Fibroblast of skin of abdomen (primary cell): ENCODE data around the gene RAD9A.

Experiments
- DNase-seq: peaks from one replicate; pipeline ENCODE4 v3.0.0-alpha.2; 2013

Gene RAD9A

DNA sequence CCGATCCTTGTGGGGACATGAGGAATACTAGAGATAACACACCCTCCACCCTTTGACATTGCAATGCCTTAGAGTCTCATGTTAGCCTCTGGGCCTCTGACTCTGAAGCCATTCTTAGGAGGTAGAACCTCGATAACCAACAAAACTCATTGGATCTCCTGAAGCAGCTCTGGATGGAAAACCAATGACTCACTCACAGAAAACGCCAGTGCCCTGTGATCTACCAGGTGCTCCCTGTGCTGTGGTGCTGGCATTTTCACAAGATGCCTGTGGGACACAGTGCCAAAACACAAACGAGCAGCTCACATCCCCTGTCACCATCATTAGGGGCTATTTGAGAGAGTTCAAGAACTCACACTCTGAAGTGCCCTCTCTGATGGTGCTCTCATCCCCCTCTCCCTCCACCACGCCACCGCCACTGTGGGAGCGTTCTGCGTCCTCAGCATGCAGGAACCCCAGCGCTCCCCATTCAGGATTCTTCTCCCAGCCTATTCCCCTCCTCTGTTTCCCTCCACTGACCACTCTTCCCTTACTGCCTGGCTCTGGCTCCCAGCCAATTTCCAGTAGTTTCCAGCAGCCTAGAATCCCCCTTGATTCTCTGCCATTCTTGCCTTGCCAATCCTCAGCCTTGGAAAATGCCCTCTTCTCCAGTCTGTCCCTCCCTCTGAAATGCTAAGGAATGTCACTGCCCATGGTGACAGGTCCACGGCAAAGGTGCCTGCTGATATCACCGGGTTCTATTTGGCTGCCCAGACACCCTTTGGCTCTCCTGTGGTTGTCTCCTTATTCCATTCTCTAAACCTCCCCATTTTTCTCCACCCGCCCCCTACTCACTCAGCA lies 33.7 kb upstream of the RAD9A start:
- DNase-seq, result peak; percentile 44

DNA sequence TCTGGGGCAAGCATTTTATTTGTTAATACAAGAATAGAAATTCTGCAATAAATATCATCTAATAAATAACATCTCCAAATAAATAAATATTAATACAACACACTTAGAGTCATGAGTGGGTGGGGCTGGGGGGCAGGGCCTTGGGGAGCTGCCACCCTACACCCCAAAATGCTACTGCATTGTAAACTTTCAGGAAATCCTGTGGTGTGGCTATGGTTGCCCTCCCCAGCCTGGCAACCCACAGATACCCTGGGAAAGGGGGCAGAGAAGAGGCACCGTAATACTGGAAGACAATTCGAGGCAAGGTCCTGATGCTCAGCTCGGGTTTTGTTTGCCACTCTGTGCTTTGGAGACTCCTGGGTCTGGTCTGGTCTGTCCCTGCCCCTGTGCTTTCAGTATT lies 27.6 kb upstream of the RAD9A start:
- no peak for DNase-seq

DNA sequence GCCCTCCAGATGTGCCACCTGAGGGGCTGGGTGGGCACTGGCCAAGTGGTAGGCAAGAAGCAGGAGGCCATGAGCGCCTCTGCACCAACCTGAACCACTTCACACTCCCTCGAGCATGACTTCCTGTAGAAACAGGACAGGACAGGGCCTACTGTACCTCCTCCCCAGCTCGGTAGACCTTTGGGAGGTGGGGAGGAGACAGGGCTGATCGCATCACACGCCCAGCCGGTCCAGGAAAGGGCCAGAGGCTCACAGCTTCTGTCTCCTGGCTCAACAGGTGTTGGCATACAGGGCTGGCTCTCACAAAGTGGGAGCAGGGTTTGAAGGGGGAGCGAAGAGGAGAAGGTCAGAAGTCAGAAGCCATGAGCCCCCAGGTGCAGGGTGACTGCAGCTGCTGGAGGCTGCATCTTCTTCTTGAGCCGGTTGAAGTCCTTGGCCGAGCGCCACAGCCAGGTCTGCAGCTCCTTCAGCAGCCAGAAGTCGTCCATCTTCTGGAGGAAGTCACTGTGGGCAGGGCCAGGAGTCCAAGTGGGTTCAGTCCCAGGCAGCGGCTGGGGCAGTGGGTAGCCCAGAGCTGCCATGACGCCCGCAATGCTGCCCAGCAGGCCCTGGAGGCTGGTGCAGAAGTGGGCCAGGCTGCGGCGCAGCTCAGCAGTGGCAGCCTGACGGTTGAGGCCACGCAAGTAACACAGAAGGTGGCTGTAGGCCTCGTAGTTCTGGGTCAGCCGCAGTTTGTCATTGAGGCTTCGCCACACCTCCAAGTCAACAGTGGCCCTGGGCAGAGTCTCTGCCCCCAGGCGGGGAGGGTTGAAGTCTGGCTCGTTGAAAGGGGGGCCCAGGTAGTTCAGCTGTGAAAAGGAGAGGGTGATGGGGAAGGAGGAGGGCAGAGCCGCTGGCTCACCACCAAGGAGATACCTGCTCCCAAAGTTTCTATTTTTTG lies 26.7 kb upstream of the RAD9A start:
- DNase-seq, result no peak

DNA sequence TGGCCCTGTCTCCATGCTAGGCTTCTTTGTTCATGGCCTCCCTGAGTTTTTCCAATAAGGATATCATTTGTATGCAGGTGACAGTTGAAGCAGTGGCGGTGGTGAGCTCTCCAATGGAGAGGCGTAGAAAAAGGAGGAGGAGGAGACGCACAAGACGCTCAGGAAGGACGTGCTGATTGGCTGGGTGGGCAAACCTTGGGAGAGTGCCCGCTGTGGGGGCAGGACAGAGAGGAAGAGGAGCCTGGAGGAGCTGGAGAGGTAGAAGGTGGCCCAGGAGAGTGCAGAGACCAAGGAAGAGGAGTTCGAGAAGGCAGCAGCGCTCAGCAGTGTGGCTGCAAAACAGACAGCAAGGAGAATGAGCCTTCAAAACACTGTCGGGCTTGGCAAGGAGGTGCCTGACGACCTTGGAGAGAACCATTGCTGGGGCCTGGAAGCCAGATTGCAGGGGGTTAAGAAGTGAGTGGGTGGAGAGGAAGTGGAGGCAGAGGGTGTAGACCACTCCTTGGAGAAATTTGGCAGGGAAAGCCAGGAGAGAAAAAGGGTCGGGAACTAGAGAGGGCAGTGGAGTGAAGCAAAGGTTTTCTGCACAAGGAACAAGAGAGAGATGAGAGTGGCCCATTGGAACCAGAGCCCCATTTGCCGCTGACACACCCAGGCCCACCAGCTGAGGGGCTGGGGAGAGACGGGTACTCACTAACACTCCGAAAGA lies 25.9 kb upstream of the RAD9A start:
- no peak for DNase-seq

DNA sequence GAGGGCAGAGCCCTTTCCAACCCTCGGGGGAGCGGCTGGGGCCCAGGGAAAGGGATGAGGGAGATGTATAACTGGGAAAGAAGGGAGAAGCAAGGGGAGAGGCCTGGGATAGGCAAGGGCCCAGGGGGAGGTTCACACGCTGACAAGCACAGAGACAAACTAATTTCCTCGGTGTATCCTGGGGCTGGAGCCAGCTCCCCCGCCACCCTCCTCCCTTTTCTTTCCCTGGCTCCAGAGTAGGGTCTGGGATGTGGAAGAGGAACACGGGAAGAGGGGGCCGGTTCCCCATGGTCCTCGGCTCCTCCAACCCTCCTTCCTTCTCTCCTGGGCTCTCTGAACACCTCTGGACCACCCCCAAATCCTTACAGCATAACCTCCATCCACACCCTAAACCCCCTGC lies 25.2 kb upstream of the RAD9A start:
- DNase-seq, result no peak

DNA sequence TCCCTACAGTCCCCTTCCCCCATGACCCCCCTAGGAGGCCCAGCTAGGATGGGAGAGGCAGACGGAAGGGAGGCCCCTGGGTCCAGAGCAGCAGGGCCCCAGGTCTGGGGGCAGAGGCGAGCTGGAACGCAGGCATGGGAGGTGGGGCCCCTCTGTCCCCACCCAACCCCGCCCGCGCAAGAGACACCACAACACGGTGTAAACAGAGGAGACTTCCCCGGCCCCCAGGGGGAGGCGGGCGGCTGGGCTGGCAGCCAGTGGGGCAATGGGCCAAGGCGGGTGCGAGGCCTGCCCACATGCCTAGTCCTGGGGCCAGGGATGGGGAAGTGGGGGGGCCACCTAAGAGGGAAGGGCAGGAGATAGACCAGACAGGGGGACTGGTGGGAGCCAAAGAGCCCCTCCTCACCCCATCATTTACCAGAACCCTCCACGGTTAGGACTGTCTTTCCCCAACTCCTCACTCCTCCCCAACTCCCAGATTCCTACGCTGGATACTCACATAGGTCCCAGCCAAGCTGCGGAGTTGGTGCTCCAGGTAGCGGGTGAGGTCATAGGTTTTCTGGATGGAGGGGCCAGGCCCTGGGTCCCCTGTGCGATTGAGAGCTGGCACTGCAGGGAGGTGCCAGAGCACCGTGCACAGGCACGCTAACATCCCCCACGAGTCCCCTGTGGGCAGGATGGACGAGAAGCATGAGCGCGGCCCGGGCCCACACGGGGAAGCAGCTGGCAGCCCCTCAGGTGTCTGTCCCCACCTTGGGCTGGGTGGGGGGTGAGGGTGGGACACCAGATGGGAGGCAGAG lies 24.6 kb upstream of the RAD9A start:
- no peak for DNase-seq

DNA sequence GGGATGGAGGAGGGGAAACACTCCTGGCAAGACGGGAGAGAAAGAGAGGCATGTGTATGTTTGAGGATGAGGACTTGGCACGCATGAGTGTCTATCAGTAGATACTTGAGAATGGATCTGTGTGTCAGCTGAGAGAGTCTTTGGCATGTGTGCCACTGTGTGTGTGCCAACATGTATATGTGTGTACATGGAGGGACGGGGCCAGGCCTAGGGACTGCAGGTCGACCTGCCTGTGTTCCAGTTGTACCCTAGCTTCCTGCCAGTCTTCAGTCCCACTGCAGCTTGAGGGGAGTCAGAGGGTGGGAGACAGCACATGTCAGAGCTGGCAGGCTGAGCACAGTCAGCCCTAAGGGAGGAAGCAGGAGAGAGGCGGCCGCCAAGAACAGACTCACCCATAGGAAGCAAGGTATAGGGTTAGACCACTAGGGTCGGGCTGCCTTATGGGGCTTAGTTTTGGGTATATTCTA lies 24.0 kb upstream of the RAD9A start:
- no peak for DNase-seq

DNA sequence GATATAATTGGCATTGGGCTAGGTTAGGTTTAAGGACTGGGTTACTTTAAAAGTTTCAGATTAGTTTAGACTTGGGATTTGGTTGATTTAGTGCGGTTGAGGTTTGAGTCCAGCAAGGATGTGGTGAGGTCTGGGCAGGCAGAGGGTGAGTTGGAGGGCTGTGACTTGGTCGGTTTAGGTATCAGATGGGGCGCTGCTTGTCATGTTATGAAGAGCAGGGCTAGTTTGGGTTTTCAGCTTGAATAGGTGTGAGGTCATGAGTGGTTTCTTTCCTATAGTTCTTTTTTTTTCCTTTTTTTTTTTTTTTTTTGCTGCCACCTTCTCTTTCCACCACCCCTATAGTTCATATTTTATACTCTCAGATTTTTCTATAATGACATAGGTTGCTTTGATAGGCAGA lies 23.2 kb upstream of the RAD9A start:
- no peak for DNase-seq

DNA sequence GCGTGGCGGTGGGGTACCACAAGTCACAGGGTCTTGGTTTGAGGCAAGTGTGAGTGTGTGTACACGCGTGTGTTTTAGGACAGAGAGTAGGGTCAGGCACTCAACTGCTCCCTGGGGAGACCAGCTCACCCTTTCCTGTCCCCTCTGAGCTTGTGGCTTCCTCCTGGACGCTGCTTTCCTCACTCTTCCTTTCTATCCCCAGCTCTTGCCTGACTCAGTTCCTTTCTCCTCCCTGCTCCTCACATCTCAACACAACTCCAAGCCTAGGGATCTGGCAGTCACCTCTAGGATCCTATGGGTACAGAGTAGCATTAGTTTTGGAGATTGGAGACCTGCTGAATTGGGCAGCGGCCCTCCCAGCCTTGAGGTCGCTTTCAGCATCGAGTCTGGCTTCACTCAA lies 22.5 kb upstream of the RAD9A start:
- no peak for DNase-seq

DNA sequence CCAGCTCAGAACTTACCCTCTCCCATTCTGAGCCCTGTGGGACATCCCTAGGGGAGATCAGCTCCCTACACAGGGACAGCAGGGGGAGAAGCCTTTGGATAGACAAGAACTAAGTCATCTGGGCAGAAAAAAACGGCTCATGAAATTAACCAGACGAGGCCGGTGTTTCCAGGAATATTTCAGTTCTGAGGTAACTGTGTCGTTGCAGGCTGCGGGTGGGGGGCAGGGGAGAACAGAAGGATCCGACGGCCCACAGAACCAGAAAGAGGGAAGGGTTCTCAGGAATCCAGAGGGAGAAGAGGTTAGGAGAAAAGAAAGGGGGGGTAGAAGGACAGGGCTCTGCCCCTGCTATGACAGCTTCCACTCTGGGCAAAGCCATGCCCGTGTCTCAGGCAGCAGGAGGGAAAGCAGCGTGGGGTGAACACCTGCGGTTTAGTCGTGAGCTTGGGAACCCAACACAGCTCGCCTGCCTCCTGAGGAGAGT lies 21.9 kb upstream of the RAD9A start:
- DNase-seq, result peak; percentile 68

DNA sequence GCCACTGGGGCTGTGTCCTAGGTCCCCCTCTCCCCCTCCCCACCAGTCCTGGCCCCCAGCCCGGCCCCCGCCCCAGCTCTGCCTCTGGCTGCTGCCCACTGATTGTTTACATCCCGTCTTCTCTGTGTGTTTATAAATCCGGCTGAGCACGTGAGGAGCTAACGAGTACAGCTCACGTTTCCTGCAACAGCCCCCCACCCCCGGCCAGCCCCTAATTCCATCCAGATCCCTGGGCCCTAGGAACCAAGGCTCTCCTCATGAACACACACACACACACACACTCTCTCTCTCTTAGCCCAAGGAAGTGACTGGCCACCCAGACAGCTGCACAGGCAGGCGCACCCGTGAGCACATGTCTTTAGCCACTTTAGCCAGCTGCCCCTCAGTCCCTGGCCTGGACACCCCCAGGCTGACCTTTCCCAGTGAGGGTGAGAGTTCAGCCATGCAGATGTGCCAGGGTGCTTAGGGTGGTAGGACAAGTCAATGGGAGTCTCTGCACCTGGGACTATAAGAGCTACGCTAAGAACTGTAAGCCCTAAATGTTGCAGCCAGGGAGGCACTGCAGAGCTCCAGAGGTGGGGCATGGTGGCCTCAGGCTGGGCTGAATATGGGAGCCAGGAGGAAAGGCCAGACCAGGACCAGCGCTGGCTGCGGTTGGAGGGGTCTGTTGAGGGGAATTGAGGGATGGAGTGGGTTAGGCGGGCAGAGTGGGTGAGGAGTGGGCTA lies 21.3 kb upstream of the RAD9A start:
- peak; percentile 56 for DNase-seq

DNA sequence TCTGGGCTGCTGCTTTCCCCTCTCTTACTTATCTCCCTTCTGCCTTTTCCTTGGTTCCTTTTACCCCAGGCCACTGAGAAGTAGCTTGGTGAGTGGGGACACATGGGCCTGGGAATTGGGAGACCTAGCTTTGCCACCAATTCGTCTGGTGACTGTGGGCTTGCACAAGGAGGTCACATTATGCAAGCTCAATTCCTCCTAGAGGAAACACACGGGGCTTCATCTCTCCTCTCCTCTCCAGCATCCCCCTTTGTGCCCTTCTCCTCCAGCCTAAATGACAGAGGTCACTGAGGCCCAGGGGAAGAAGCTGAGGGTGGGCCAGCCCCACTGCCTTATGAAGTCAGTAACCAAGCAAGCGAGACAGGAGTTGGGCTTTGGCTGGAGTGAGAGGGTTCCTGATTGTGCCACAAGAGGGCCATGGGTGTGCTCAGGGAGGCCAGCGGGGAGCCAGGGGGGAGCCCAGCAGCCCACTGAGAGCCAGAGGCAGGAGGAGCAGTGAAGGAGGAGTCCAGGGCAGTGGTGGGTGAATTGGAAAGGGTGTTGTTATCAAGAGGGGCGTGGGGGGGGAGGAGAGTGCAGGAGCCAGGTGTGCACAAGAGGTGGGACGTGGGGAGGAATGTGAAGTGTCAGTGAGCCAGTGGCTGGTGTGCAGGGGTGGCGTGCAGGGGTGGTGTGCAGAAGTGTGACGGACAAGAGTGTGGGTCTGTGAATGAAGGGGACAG lies 20.4 kb upstream of the RAD9A start:
- DNase-seq, result peak; percentile 56

DNA sequence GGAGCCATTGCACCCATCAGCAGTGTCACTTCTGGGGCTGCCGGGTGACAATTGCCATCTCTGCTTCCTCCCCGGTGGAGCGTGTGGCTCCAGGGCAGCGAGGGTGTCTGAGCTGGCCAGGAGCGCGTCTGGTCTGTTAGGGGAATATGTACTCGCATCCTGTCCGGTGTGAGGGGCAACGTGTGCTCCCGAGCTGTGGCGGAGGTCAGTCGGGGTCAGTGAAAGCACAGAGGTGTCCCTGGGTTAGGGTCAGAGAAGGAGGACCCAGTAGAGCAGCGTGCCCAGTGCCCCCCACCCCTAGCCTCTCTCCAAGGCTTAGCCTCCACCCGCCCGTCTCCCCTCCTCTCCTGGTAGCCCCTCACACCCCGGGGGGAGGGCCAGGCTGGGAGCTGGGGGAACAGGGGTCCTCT lies 19.9 kb upstream of the RAD9A start:
- DNase-seq, result no peak

DNA sequence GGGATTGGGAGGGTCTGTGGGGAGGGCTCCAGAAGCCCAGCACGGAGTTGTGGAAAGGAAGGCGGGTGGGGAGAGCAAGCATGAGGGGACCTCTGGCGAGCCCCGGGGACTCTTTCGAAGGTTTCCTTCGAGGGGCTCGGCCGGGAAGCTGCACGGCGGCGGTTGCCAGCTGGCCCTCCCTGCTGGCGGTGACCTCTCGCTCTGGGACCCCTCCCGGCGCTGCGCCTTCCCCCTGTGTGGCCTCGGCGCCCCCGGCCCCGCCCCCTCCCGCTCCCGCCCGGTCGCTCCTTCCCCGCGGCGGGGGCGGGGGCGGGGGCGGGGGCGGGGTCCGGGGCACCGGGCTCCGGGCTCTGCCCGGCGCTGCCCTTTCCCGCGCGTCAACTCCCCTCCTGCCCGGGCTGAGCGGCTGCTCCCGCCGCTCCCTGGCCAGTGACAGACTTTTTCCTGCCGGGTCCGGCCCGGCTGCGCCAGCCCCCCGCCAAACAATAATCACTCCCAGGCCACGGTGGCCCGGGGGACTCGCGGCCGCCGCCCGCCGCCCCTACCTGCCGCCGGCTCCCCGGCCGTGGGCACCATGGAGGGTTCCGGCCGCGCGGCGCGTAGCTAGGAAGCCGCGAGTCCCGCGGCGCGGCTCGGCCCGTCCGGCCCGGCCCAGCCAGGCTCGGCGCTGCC lies 19.3 kb upstream of the RAD9A start:
- DNase-seq, result no peak

DNA sequence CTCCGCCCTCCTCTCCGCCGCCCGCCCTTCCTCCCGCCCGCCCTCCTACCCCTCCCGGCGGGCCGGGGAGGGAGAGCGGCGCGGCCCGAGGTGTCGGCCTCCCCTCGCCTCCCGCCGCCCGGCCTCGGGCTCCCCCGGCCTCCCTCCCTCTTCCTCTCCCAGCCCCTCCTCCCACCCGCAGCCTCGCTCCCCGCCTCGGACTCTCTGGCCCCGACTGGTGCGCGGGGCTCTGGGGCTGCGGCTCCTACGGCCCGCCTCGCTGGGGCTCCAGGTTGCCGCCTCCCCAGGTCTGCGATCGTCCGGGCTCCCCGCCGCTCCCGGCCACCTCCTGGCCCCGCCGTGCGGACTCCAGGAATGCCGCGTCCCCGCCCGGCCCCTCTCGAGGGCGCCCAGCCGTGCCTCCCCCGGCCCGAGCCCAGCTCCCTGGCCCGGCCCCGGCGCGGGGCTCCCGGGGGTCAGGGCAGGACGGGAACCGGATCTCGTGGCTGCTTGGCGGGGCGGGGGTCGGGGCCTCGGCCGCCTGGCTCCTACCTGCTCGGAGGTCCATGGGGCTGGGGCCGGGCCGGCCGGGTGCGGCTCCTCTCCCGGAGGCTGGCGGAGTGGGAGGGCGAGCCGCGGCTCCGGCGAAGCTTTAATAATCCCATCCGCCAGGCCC lies 18.7 kb upstream of the RAD9A start, which contains the start of gene CLCF1:
CLCF1 (minus strand) TSS at position 606 of the 655 bp plus-strand sequence; CDS start at position 547, 59 bp downstream.
- peak; percentile 77 for DNase-seq

DNA sequence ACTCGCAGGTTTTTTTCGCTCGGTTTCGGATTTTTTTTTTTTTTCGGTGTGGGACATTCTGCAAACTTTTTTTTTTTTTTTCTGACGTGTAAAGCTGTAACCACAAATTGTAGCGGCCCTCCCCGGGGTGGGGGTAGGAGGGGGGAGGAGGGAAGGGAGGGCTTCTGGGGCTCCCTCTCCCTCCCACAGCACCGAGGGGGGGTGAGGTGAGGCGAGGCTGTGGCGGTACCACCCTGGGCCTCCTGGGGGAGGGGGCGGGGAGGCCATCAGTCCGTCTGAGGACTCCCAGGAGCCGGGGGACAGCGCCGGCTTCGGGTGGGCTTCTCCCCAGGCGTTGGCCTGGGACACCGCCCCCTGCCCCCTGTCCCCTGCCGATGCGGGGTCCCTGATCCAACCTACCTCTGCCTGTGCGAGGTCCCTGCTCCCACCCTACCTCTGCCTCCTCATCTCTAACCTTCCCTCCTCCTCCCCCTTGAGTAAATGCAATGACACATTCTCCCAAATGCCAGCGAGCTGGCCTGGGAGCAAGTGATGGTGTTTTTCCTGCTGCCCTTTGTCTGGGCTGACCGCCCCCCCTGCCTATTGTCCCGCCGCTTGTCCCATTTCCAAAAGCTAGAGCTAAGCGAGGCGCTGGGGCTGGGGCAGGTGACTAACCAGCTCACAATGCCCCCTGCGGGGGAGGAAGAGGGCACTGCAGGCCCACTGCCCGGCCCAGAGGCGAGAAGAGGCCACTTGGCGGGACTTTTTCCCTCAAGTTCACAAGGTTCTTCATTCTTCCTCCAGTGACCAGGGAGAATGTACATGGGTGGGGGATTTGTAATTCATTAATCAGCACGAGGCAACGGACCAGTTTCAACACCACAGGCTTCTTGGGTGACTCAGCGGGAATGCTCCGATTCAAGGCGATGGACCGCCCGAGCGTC lies 17.9 kb upstream of the RAD9A start:
- peak; percentile 96 for DNase-seq

DNA sequence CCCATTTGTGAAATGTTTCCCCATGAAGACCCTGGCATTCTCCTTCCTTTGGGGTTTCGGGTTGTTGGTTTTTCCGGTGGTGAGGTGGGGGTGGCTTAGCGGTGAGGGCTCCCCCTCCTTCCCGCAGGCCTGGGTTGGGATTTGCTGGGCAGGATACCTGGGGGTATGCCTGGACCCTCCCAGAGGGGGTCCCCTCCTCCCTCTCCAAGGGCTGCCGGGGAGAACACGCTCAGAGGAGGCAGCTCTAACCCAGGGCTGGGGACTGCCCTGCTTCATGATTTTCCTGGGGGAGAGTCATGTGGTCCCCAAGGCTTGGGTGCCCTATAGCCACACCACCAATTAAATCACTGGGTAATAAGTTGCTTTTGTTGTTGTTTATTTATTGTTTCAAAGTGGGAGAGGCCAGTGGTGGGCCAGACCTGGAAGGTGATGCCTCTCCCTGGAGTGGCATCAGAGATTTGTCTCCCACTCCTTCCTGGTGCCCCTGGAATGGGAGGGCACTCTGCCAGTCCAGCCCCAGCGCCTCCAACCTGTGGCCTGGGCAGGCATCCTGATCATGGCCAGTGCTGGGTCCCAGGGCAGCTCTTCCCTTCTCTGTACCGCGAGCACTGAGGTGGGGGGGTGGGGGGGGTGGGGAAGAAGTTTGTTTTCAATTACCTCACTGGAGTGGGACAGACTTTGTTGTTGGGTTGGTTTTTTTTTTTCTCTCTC lies 17.1 kb upstream of the RAD9A start:
- DNase-seq, result peak; percentile 53
